HUES6 (cell line): Measurements from ENCODE around the gene SCAF1.

Experiments
- H3K27ac ChIP-seq: 2 replicates; pipeline ENCODE4 v1.7.0; 2013; ENCODE audit warnings: low read depth, mild to moderate bottlenecking, low read length, inconsistent platforms
- H3K27me3 ChIP-seq: 2 replicates; pipeline ENCODE4 v1.6.1; 2013; ENCODE audit warnings: low read length; ENCODE audit not compliant: control insufficient read depth, insufficient read depth
- H3K36me3 ChIP-seq: 2 replicates; pipeline ENCODE4 v1.6.1; 2013; ENCODE audit warnings: low read length; ENCODE audit not compliant: control insufficient read depth, insufficient read depth
- H3K4me1 ChIP-seq: 2 replicates; pipeline ENCODE4 v1.6.1; 2013; ENCODE audit warnings: low read length; ENCODE audit not compliant: control insufficient read depth, insufficient read depth
- H3K4me3 ChIP-seq: 2 replicates; pipeline ENCODE4 v1.5.1; 2013; ENCODE audit warnings: low read depth, low read length
- H3K9ac ChIP-seq: one replicate; pipeline ENCODE4 v1.6.1; 2013; ENCODE audit warnings: mild to moderate bottlenecking, low read length
- H3K9me3 ChIP-seq: 2 replicates; pipeline ENCODE4 v1.6.1; 2013; ENCODE audit warnings: low read depth, low read length; ENCODE audit not compliant: control insufficient read depth, insufficient read depth

SCAF1 gene

GRCh38 chr19:49641688-49642491, at the start of gene SCAF1:
Gene SCAF1, plus strand, starts transcription at chr19:49642209. Its CDS starts 2,818 bp downstream, at chr19:49645027.
- Histone ChIP-seq H3K4me3 (peak within 1 kb of the TSS; percentile 96), H3K27me3 (peaks cover 3% of the 10 kb centered on the region; the same call in 1 of the 2 replicates), H3K4me1 (peaks cover 29% of the 10 kb centered on the region), H3K9ac (peak within 1 kb of the TSS; percentile 98), H3K9me3 (no peaks in the 10 kb centered on the region), H3K36me3 (peaks cover 23% of the 10 kb centered on the region), H3K27ac (peak within 1 kb of the TSS; percentile 99)

- peak overlapping the region; percentile 77 for H3K4me3 ChIP-seq
- H3K9ac ChIP-seq, result peak overlapping the region; percentile 82
- H3K27me3 ChIP-seq, result no peaks in the 10 kb centered on the region
- peaks cover 10% of the 10 kb centered on the region; the same call in 1 of the 2 replicates for H3K4me1 ChIP-seq
- H3K36me3 ChIP-seq, result peaks cover 34% of the 10 kb centered on the region
- no peaks in the 10 kb centered on the region for H3K9me3 ChIP-seq
- 0 out of 2 replicates have a peak overlapping the region, but pooled peaks have one; percentile 84 for H3K27ac ChIP-seq
Observed at GRCh38 chr19:49592486-49593232, 49.4 kb upstream of the SCAF1 start.

GRCh38 chr19:49593233-49594113, 48.5 kb upstream of the SCAF1 start:
- Histone ChIP-seq H3K4me3 (peak overlapping the region; percentile 77), H3K4me1 (peaks cover 10% of the 10 kb centered on the region; the same call in 1 of the 2 replicates), H3K27me3 (no peaks in the 10 kb centered on the region), H3K9ac (peak overlapping the region; percentile 48), H3K9me3 (no peaks in the 10 kb centered on the region), H3K27ac (no peak overlapping the region), H3K36me3 (peaks cover 40% of the 10 kb centered on the region)

- Histone ChIP-seq H3K36me3 (peaks cover 49% of the 10 kb centered on the region), H3K27ac (no peak overlapping the region), H3K9ac (no peak overlapping the region), H3K4me3 (peak overlapping the region; percentile 27; the same call in 1 of the 2 replicates), H3K9me3 (no peaks in the 10 kb centered on the region), H3K4me1 (peaks cover 10% of the 10 kb centered on the region; the same call in 1 of the 2 replicates), H3K27me3 (no peaks in the 10 kb centered on the region)
Observed at GRCh38 chr19:49594157-49594992, 47.6 kb upstream of the SCAF1 start.

GRCh38 chr19:49594993-49595818, 46.8 kb upstream of the SCAF1 start:
- peaks cover 7% of the 10 kb centered on the region; the same call in 1 of the 2 replicates for H3K4me1 ChIP-seq
- H3K27me3 ChIP-seq, result no peaks in the 10 kb centered on the region
- no peak overlapping the region for H3K27ac ChIP-seq
- H3K9me3 ChIP-seq, result no peaks in the 10 kb centered on the region
- no peak overlapping the region for H3K4me3 ChIP-seq
- peaks cover 58% of the 10 kb centered on the region for H3K36me3 ChIP-seq
- no peak overlapping the region for H3K9ac ChIP-seq

GRCh38 chr19:49595819-49596404, 46.1 kb upstream of the SCAF1 start:
- peaks cover 7% of the 10 kb centered on the region; the same call in 1 of the 2 replicates for H3K4me1 ChIP-seq
- no peak overlapping the region for H3K9ac ChIP-seq
- H3K36me3 ChIP-seq, result peaks cover 64% of the 10 kb centered on the region
- no peaks in the 10 kb centered on the region for H3K27me3 ChIP-seq
- H3K27ac ChIP-seq, result no peak overlapping the region
- no peaks in the 10 kb centered on the region for H3K9me3 ChIP-seq
- H3K4me3 ChIP-seq, result no peak overlapping the region

- Histone ChIP-seq H3K4me3 (no peak overlapping the region), H3K4me1 (peaks cover 7% of the 10 kb centered on the region; the same call in 1 of the 2 replicates), H3K27ac (no peak overlapping the region), H3K36me3 (peaks cover 69% of the 10 kb centered on the region), H3K9me3 (no peaks in the 10 kb centered on the region), H3K27me3 (no peaks in the 10 kb centered on the region), H3K9ac (no peak overlapping the region)
Observed at GRCh38 chr19:49596407-49596806, 45.6 kb upstream of the SCAF1 start.

- Histone ChIP-seq H3K4me3 (no peak overlapping the region), H3K36me3 (peaks cover 75% of the 10 kb centered on the region), H3K9me3 (no peaks in the 10 kb centered on the region), H3K4me1 (peaks cover 7% of the 10 kb centered on the region; the same call in 1 of the 2 replicates), H3K9ac (no peak overlapping the region), H3K27me3 (no peaks in the 10 kb centered on the region), H3K27ac (no peak overlapping the region)
Observed at GRCh38 chr19:49596954-49597702, 44.9 kb upstream of the SCAF1 start.

- Histone ChIP-seq H3K27ac (no peak overlapping the region), H3K27me3 (no peaks in the 10 kb centered on the region), H3K4me3 (no peak overlapping the region), H3K4me1 (peaks cover 7% of the 10 kb centered on the region; the same call in 1 of the 2 replicates), H3K36me3 (peaks cover 80% of the 10 kb centered on the region), H3K9ac (no peak overlapping the region), H3K9me3 (no peaks in the 10 kb centered on the region)
Observed at GRCh38 chr19:49597703-49597974, 44.4 kb upstream of the SCAF1 start.
